ENCODE data around the gene NDEL1.

GRCh38 chr17:8500609-8501008 is 64.9 kb downstream of the NDEL1 start:
- TF ChIP-seq, protein P1, sequence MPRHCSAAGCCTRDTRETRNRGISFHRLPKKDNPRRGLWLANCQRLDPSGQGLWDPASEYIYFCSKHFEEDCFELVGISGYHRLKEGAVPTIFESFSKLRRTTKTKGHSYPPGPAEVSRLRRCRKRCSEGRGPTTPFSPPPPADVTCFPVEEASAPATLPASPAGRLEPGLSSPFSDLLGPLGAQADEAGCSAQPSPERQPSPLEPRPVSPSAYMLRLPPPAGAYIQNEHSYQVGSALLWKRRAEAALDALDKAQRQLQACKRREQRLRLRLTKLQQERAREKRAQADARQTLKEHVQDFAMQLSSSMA (CRISPR knock-in tag; IDR thresholded peaks at IDR 0.05), result no peak
- TF ChIP-seq SP2 (IDR thresholded peaks at IDR 0.05; ENCODE audit: extremely low read depth, low read depth, low read length, poor library complexity, severe bottlenecking) (no peak), ZSCAN29 (IDR thresholded peaks at IDR 0.05) (no peak), CTCF (IDR thresholded peaks at IDR 0.05 in 2 of 3, conservative IDR thresholded peaks at IDR 0.05 in 1 of 3; ENCODE audit: insufficient read depth in 2 of 3, low read depth in 1 of 3, low read length in 3 of 3) (no peak), SIRT6 (IDR thresholded peaks at IDR 0.05; ENCODE audit: low read depth, low read length) (no peak), LARP7 (IDR thresholded peaks at IDR 0.05) (no peak), CBX5 (IDR thresholded peaks at IDR 0.05; ENCODE audit: borderline replicate concordance, low read depth) (no peak), RFX5 (IDR thresholded peaks at IDR 0.05; ENCODE audit: low read depth, low read length) (no peak), USF2 (CRISPR knock-in tag; IDR thresholded peaks at IDR 0.05) (no peak)
- TF ChIP-seq, protein P2, sequence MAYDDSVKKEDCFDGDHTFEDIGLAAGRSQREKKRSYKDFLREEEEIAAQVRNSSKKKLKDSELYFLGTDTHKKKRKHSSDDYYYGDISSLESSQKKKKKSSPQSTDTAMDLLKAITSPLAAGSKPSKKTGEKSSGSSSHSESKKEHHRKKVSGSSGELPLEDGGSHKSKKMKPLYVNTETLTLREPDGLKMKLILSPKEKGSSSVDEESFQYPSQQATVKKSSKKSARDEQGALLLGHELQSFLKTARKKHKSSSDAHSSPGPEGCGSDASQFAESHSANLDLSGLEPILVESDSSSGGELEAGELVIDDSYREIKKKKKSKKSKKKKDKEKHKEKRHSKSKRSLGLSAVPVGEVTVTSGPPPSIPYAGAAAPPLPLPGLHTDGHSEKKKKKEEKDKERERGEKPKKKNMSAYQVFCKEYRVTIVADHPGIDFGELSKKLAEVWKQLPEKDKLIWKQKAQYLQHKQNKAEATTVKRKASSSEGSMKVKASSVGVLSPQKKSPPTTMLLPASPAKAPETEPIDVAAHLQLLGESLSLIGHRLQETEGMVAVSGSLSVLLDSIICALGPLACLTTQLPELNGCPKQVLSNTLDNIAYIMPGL (CRISPR knock-in tag; IDR thresholded peaks at IDR 0.05), result no peak

All from K562 (cell line).